GM18858 (cell line): Measurements from ENCODE around the gene VWA3A.
"Not testable (repeated sequence)": the region's sequence is repeated elsewhere in the genome, so short reads cannot be mapped to it uniquely, and the experiment has no call there.

Experiments used
- ATAC-seq: cut with Tn5 transposase; IDR thresholded peaks from one replicate; pipeline ENCODE4 v1.9.1; 2021; ENCODE audit not compliant: unreplicated experiment

VWA3A gene, protein sequence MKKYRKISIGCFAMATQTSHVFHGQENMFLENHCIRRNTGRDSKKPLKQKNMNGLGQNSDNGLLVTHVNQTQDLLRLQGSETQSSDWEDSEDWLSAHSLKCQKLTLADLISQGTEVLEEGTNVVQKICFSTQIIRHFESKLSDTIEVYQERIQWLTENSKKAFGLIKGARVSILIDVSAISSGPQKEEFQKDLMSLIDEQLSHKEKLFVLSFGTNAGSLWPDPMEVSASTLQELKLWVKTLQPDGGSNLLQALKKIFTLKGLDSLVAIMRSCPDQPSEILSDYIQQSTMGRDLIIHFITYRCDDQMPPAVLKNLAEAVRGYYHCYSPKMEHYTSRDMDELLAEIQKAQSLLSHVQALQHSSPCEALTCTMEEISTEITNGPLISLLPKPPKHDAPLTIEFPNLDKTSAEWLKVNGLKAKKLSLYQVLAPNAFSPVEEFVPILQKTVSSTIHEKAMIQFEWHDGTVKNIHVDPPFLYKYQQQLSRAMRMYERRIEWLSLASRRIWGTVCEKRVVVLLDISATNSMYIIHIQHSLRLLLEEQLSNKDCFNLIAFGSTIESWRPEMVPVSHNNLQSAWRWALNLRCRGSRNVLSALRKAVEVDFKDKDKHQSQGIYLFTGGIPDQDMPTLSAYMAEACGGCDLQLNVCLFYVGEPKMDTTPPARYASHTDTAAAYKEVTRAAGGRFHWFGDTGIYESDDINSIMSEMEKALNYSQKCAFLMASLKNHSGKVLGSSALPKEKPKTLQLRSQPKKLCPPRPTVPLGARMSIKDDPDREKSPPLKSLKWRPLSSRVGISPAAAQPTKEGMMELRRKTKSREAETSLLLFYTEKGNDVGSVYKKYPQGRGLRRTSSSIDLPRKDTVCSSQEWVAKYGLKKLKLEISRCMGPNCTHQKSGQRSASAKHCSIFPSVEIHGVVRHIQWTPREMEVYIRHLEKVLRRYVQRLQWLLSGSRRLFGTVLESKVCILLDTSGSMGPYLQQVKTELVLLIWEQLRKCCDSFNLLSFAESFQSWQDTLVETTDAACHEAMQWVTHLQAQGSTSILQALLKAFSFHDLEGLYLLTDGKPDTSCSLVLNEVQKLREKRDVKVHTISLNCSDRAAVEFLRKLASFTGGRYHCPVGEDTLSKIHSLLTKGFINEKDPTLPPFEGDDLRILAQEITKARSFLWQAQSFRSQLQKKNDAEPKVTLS

DNA sequence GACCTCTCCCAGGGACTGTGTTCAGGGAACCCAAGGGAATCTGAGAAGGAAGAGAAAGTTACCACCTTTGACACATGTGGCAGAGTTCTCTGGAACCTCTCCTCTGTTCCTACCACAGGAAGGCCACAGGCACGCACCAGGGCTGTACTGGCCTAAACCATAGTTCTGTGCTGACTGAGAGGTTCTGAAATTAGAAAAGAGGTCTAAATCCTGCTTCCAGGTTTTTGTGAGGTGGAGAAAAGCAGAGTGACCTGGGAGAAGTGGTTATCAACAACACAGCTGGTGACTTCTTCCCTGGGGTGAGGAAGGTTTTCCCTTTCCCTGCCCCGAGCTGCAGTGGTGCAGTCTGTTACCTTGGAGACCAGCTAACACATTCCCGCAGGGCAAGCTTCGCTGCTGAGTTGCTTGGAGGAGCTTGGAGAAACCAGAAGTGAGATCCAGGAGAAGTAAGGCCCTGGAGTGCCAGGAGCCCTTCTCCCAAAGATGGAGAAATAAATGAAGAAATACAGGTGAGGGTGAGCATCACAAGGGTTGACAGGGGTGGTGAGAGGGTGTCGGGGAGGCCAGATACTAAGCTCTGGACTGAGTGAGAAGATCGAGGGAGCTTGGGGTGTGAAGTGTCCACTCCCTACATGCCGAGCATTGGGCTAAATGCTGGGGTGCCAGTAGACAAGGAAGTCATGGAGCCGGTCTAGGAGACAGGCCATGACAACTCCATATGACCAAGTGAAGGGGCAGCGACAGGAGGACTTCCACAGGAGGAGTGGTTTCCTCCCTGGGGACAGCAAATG, at the start of gene VWA3A:
TSS of gene VWA3A (plus strand) at position 399 of the 791 bp plus-strand sequence. CDS start at position 496, 97 bp downstream.
- no peak for ATAC-seq

DNA sequence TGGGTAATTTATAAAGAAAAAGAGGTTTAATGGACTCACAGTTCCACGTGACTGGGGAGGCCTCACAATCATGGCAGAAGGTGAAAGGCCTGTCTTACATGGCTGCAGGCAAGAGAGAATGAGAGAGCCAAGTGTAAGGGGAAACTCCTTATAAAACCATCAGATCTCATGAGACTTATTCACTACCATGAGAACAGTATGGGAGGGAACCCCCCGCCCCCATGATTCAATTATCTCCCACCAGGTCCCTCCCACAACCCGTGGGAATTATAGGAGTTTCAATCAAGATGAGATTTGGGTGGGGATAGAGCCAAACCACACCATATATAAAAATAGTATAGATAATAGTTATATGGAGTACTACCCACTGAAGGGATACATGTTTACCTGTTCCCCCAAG, 48.5 kb upstream of the VWA3A start:
- ATAC-seq: not testable (repeated sequence)

DNA sequence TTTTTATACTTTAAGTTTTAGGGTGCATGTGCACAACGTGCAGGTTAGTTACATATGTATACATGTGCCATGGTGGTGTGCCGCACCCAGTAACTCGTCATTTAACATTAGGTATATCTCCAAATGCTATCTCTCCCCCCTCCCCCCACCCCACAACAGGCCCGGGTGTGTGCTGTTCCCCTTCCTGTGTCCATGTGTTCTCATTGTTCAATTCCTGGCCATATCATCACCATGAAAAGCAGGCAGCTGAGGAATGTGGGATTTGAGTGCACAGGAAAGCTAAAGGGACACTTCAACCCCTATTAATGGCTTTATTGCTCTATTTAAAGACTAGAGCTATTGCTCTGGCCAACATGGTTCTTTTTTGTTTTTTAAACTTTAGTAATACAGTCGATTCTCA, 46.5 kb upstream of the VWA3A start:
- ATAC-seq: not testable (repeated sequence)

- no peak for ATAC-seq
These were observed 41.4 kb upstream of the VWA3A start for GRCh38 chr16:22050963-22051362.

- no peak for ATAC-seq
These were observed 39.4 kb upstream of the VWA3A start for GRCh38 chr16:22052980-22053379.

- ATAC-seq: no peak
These were observed 38.4 kb upstream of the VWA3A start for GRCh38 chr16:22053921-22054341.

DNA sequence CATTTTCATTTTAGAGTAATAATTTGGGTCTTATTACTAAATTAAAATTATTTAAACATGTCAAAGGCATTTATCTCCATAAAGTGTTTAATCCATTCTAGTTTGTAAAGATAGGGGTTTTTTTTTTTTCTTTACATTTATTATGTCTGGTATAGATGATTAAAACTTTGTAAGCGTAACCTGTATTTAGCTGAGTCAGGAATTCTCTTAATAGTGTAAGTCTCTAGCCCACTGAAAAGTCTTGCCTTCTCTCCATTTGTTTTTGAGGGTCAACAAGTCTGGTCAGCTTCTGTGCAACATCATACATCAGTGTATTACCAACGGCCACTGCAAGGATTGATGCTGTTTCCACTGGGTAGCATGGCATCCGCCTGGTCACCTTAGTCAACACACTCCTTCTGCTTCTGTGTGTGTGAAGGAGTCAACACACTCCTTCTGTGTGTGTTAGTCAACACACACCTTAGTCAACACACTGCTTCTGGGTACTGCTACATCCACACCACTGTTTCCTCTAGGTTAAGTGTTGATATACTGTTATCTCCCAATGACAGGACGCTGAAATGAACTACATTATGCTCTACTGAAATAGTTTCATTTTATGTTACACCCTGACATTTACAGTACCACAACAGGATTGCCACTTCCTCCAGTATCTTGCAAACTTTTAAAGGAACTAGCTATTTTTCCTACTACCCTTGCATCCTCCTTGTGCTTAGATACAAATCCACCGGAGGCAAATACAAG, 37.3 kb upstream of the VWA3A start:
- ATAC-seq: no peak

- no peak for ATAC-seq
These were observed 36.5 kb upstream of the VWA3A start for GRCh38 chr16:22055881-22056280.

- no peak for ATAC-seq
These were observed 28.4 kb upstream of the VWA3A start for GRCh38 chr16:22063888-22064467.

GRCh38 chr16:22065252-22065651, 27.1 kb upstream of the VWA3A start:
- ATAC-seq: no peak

DNA sequence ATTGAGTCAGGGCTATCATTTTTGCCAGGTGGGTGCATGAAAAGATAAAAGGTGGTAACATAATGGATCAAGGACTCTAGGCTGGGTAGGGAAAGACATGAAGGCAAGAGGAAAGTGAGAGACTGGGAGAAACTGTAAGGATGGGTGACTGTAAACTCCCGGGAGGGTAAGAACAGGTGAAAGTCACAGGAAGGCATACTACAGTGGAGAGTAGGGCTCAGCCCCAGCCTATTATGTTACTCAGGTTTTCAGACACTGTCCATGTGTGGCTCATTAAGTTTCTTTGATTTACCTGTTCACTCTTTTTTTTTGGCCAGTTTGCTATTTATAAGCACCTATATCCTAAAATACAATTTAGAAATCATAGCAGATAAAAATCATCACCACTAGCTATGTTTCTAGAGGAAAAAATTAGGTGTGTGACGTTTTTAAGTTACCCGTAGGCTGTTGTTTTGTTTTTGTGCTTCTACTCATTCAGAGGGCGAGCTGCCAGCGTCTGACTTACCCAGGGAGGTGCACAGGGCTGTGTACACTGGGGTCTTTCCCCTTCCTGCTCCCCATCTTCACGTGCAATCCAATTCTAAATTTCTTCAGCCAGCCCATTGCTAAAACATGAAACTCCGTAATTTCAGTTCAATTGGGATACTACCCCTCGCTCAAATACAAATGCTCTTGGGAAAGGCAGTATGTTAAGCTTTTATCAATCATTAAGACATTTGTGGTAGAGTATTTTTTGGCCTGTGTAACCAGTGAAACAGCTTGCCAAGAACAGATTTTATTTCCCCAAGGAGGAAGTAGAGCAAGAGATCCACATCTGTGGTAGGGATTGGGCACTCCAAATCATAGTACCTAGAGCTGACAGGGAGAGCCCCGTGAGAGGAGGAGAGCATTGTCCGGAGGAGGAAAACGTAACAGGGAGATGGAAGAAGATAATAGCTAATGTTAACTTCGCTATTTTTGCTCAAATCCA, 21.7 kb upstream of the VWA3A start:
- no peak for ATAC-seq

- no peak for ATAC-seq
These were observed 20.9 kb upstream of the VWA3A start for GRCh38 chr16:22071331-22071910.

DNA sequence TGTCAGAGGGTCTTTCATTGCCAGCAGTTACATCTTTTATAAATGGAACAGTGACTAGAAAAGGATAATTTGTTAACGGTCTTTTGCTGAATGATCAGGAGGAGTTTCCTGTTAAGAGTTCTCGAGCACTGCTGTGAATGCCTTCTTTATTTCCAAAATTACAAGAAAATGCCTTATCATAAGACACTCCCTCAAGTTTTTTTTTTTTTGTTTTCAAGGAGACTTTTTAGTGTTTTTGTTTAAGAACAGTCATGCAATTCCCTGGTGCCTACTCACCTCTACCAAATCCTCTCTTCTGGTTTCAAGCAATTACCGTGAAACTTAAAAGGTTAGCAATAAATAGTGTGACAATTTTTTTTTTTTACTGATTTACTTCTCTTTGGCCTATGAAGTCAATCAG, 19.0 kb upstream of the VWA3A start:
- no peak for ATAC-seq

GRCh38 chr16:22075043-22075757, 17.1 kb upstream of the VWA3A start:
- ATAC-seq: no peak

DNA sequence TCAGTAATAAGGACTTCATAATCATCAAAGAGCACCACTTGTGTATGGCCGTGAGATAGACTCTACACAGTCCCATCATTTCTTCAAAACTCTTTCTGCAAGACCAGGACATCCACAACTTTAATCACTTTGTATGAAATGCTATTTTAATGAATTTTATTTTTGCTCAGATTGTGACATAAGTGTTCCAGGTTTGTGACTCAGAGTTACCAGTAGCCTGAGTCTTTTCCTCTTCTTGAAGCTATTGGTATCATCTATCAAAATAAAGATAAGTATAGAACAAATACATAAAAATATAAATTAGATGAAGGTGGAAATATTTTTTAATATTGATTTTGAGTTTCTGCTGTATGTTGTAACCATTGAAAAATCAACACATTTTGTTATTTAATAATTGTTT, 16.6 kb upstream of the VWA3A start:
- ATAC-seq: no peak

DNA sequence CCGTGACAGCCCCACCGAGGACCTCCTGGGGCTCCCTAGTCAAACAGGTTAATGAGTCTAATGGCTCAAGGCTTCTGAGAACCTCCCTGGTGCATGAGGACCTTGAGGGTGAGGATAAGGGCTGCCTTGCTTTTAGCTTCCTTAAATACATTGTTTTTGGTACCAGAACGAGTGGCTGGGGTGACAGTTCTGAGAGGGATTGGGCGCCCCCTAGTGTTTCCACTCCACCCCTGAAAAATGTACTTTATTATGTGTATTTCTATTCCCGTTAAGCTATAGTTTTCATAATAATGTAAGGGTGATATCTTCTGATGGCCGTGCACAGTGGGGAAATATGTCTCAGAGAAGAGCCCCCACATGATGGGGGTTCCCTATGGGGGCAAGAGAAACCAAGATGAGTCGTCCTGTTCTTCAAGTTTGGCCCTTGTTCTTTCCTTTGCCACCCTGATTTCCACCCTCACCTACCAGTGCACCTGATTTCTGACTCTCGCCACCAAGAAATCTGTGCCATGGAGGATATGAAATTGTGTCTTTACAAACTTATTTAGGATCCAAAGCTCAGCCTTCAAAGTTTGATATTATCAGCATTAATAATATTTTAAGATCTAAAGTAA, 14.5 kb upstream of the VWA3A start:
- ATAC-seq: no peak

DNA sequence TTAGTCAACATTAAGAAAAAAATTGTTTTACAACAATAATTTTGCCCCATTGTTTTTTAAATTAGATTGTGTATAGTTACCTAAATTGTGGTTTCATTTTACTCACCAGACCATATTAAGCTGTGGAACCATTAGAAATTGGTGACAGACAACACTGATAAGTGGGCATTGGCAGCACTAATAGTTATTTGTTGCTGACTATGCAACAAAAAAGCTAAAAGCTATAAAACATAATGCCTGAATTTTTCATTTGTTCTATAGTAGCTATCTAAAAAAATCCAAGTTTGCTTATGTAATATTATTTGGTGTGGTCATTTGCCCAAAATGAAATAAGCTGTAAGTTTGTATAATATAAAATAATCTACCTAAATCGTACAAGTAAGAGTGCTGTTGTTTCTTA, 13.7 kb upstream of the VWA3A start:
- no peak for ATAC-seq
